Amygdala (tissue), 56 donors: ENCODE measurements around the gene PPP1R3D.
"Not testable (repeated sequence)": the region's sequence is repeated elsewhere in the genome, so short reads cannot be mapped to it uniquely, and the experiment has no call there.

Experiments used
- DNase-seq, 56 donors: peaks; one replicate each; lab custom pipeline; 2025; lab: John Stamatoyannopoulos, UW

Gene PPP1R3D

GRCh38 chr20:59925899-59926298, 14.2 kb downstream of the PPP1R3D start:
- DNase-seq, result no peak

DNA sequence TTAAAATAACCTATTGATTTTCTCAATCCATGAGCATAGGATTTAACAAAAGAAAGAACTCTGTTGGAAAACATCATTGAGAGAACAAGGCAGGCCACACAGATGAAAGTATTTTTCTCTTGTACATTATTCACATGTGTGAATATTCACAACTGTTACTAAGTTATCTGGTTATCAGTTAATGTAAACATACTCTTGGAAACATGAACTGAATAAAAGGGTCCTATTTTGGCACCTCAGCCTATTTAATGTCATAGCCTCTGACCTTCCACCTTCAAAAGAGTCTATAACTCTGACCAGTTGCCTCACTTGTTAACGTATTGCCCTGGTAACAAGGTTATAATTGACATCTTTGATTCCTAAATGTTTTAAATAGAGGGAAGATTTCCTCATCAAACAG, 14.7 kb downstream of the PPP1R3D start:
- DNase-seq, result no peak

- no peak for DNase-seq
Observed at GRCh38 chr20:59923514-59923913, 16.6 kb downstream of the PPP1R3D start.

GRCh38 chr20:59920944-59921343, 19.2 kb downstream of the PPP1R3D start:
- no peak for DNase-seq

DNA sequence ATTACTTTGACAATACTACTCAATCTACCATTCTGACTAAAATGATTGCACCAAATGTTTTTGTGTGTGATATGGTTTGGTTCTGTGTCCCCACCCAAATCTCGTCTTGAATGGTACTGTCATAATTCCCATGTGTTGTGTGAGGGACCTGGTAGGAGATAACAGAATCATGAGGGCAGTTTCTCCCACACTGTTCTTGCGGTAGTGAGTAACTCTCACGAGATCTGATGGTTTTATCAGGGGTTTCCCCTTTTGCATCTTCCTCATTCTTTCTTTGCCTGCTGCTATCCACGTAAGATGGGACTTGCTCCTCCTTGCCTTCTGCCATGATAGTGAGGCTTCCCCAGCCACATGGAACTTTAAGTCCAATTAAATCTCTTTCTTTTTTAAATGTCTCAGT, 27.5 kb downstream of the PPP1R3D start:
- no peak for DNase-seq

DNA sequence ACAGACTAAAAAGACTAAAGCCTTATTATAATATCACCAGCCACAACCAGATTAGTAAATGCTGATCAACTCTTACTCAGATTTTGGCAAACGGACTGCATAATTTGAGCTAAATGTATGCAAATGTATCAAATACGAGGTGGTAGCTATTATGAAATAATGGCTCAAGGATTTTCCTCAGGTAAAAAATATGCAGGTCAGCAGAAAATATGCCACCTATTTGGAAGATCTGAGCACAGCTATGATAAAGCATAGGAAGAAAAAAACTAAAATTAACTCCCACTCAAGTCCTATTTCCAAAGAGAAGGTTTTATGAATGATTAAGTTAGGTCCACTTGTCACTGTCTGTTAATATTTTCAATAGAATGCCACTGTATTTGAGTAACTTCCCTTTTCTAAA, 29.1 kb downstream of the PPP1R3D start:
- no peak for DNase-seq

DNA sequence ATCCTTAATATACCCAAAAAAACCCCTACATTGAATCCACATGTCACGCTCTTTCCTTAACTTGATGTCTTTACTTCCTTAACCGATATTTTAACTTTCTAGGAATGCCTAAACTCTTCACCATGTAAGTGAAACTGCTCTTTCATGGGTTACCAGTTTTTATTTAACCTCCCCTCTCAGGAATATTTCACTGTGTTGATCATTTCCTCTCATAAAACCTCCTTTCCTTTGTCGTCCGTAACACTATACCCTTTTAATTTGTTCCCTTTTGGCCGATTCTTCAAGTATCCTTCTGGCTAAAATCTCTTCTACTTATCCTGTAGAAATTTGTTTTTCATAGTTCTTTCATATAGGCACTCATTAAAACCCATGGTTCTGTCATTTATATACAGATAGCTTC, 31.2 kb downstream of the PPP1R3D start:
- no peak for DNase-seq

- no peak for DNase-seq
Observed at GRCh38 chr20:59903621-59904020, 36.5 kb downstream of the PPP1R3D start.

GRCh38 chr20:59902470-59902869, 37.6 kb downstream of the PPP1R3D start:
- no peak for DNase-seq

- DNase-seq, result no peak
Observed at GRCh38 chr20:59895908-59896307, 44.2 kb downstream of the PPP1R3D start.

DNA sequence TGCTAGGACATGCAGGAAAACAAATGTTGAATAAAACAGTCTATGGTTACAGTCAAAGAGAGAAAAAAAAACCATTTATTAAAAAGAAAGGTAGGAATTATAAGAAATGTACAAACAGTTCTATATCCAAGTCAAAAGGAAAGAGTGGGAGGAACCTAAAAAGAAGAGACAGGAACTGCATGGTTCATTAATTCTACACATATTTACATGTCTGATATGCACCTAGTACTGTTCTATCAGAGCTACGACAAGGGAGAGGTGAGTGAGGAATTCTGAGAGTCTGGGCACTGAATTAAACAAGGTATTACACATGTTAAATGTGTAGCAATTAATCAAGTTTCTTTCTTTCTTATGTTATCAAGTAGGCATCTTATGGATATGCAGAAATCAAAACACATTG, 48.5 kb downstream of the PPP1R3D start:
- no peak for DNase-seq

DNA sequence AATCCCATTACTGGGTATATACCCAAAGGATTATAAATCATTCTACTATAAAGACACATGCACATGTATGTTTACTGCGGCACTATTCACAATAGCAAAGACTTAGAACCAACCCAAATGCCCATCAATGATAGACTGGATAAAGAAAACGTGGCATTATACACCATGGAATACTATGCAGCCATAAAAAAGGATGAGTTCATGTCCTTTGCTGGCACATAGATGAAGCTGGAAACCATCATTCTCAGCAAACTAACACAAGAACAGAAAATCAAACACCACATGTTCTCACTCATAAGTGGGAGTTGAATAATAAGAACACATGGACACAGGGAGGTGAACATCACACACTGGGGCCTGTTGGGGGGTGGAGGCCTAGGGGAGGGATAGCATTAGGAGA, 50.1 kb downstream of the PPP1R3D start:
- not testable (repeated sequence) for DNase-seq

- DNase-seq, result no peak
Observed at GRCh38 chr20:59888050-59888449, 52.1 kb downstream of the PPP1R3D start.
